Activated T-helper 17 cell treated with anti-CD3 and anti-CD28 coated beads, Interleukin-2, amount 50 U/mL, for 72 hours (primary cell): ENCODE measurements around the gene DGKG. TPM values are rescaled to one million over a fixed set of nuclear protein-coding genes. Genes with fewer than 3 reads are reported as not detected.

Experiments
- ATAC-seq: fragments of 150-1000 bp; cut with Tn5 transposase; replicated peaks from 2 replicates; pipeline ENCODE4 v1.10.0; 2021; ENCODE audit warnings: mild to moderate bottlenecking, moderate library complexity
- H3K27ac Mint-ChIP-seq: one replicate; pipeline ENCODE4 v1.8.0; 2022; ENCODE audit warnings: mixed read lengths
- H3K27me3 Mint-ChIP-seq: one replicate; pipeline ENCODE4 v1.8.0; 2022; ENCODE audit warnings: mixed read lengths
- H3K36me3 Mint-ChIP-seq: one replicate; pipeline ENCODE4 v1.8.0; 2022; ENCODE audit warnings: low read depth, mild to moderate bottlenecking, mixed read lengths
- H3K4me1 Mint-ChIP-seq: one replicate; pipeline ENCODE4 v1.8.0; 2022; ENCODE audit warnings: mixed read lengths
- H3K4me3 Mint-ChIP-seq: one replicate; pipeline ENCODE4 v1.8.0; 2022; ENCODE audit warnings: mild to moderate bottlenecking, mixed read lengths
- H3K9me3 Mint-ChIP-seq: one replicate; pipeline ENCODE4 v1.8.0; 2022; ENCODE audit warnings: mixed read lengths
- total RNA-seq, 2 donors: library from RNA; stranded (reverse); gene quantifications; one replicate each; pipeline ENCODE4 v1.2.3, GENCODE V29; 2022

DGKG gene
- total RNA-seq, 2 donors from 2014 or later, result 0.37 to 1.1 TPM

DNA sequence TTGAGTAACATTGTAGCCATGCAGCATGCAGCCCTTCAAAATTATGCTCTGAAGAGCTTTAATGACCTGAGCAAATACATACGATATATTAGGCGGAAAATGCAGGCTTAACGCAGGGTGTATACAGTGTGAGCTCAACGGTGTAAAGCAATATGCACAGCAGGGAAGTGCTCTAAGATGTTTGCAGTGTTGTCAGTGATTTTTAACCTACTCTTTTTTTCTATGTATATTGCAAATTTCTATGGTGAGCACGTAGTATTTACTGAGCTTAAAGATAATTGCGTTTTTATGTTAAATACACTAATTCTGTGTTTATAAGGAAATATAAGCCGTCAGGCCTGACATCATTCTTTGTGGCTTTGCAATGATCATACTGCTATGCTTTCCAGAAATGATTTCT is 42.1 kb downstream of the DGKG start:
- no peaks in the 10 kb centered on the region for H3K9me3 Mint-ChIP-seq
- peaks cover 6% of the 10 kb centered on the region for H3K27me3 Mint-ChIP-seq
- no peak for ATAC-seq

DNA sequence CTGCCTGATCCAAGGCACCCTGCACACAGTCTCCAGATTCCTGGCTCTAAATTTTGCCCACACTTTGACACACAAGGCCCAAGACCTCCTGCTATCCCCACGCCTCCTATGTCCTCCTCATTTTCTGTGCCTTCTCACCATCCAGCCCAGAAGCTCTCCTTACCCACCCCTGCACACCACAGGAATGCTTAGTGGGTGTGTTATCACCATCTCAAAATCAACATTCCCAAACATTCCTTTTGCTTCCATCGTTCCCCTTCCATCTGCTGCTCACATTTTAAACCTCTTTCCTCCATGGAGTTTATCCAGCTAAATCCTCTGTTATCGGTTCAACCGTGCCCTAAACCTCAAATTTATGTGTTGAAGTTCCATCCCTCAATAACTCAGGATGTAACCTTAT is 43.9 kb downstream of the DGKG start:
- H3K9me3 Mint-ChIP-seq, result no peaks in the 10 kb centered on the region
- H3K4me1 Mint-ChIP-seq, result no peaks in the 10 kb centered on the region
- no peak for ATAC-seq

More for the DNA sequence above, 42.1 kb downstream of the DGKG start:
- Mint-ChIP-seq H3K4me1 (no peaks in the 10 kb centered on the region), H3K4me3 (no peak overlapping the region), H3K36me3 (no peaks in the 10 kb centered on the region), H3K27ac (no peak overlapping the region)

DNA sequence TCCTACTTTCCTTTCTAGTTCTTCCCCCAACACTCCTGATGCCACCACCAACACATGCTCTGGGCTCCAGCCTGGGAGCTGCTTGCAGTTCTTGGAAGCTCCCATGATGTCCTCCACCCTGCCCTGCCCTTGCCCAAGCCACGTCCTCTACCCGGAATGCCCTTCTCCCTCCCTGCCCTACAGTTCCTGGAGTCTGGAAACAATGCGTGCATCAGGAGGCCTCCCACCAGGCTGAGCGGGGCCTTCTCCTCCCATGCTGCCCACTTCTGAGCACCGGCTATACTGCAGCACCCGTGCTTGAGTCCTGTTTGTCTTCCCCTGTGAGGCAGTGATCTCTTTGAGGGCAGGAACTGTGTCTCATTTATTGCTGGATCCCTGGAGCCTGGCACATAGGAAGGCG is 44.6 kb downstream of the DGKG start:
- no peaks in the 10 kb centered on the region for H3K4me1 Mint-ChIP-seq
- no peak overlapping the region for H3K27ac Mint-ChIP-seq
- no peak for ATAC-seq
- H3K27me3 Mint-ChIP-seq, result peaks cover 3% of the 10 kb centered on the region
- H3K9me3 Mint-ChIP-seq, result no peaks in the 10 kb centered on the region
- no peak overlapping the region for H3K4me3 Mint-ChIP-seq
- no peaks in the 10 kb centered on the region for H3K36me3 Mint-ChIP-seq

More for the DNA sequence above, 43.9 kb downstream of the DGKG start:
- Mint-ChIP-seq H3K27me3 (peaks cover 6% of the 10 kb centered on the region), H3K36me3 (no peaks in the 10 kb centered on the region), H3K27ac (no peak overlapping the region), H3K4me3 (no peak overlapping the region)

DNA sequence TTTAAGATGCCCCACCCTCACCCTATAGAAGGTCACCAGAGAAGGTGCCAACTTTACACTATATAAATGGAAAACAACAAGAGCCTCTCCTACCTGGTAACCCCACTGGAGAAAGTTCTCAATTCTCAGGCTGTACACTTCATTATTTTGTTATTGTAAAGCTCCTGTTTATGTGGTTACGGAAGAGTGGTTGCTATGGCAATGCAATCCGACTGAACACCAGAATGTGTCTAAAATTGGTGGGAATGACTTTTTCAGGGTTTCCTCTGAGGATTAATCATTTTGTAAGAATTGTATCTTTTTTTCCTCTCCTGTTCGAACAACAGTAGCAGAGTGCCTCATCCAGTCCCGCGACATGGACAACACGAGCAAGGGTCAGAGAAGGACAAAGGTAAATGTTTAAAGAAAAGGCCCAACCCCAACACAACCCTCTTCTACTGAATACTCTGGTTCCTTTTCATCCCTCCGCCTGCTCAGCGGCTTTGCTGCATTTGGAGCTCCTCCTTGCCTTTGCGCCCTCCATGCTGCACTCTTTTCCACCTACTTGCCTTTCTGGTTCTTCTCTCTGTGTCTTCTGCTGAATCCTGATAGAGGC is 45.3 kb downstream of the DGKG start:
- H3K27me3 Mint-ChIP-seq, result peaks cover 3% of the 10 kb centered on the region
- no peak for ATAC-seq
- no peaks in the 10 kb centered on the region for H3K4me1 Mint-ChIP-seq
- no peak overlapping the region for H3K27ac Mint-ChIP-seq
- H3K4me3 Mint-ChIP-seq, result no peak overlapping the region
- no peaks in the 10 kb centered on the region for H3K36me3 Mint-ChIP-seq
- H3K9me3 Mint-ChIP-seq, result no peaks in the 10 kb centered on the region

DNA sequence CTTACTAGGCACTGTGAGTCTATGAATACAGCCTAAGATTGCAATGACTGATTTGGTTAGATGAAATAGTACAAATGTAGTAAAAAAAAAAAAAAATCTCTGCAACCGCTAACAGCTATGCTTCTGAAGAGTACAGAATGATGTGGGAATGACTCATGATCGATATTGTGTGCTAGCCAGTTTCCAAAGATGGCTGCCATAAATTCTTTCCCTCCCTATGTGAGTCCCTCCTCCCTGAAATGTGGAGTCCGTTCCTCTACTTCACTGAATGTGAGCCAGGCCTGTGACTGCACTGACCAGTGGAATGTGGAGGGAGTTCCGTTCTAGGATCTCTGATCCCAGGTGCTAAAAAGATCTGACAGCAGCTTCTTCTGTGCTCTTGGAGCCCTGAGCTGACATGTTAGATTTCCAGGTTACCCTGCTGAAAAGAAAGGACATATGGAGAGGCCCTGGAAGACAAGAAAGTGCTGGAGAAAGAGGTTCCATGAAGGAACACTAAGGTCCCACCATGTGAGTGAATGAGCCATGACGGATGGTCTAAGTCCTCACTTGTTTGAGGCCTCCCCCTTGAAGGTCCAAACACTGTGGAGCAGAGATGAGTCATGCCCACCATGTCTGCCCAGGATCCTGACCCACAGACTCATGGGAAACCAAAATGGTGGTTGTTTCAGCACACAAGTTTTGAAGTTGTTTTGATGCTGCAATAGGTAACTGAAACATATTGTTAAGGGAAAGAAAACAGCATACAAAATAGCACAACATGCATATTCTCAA is 46.3 kb downstream of the DGKG start:
- H3K9me3 Mint-ChIP-seq, result no peaks in the 10 kb centered on the region
- H3K27me3 Mint-ChIP-seq, result peaks cover 3% of the 10 kb centered on the region
- no peak for ATAC-seq
- no peaks in the 10 kb centered on the region for H3K36me3 Mint-ChIP-seq
- no peak overlapping the region for H3K4me3 Mint-ChIP-seq
- no peak overlapping the region for H3K27ac Mint-ChIP-seq
- H3K4me1 Mint-ChIP-seq, result no peaks in the 10 kb centered on the region

DNA sequence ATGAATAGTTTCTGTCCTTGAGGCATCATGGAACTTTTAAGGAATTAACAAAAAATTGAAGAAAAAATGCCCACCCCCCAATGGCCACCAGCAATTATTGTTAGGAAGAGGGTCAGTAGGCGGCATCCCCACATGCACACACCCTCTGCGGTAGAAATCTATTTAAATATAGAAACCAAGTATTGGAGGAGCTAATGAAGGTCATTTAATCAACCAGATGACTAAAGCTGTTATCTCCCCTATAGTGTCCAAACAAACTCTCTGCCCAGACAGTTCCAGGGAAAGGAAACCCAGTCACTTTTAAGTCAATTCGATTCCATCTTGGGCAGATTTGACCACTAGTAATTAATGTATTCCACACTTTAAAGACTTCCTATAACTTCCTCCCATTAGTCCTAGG is 47.1 kb downstream of the DGKG start:
- Mint-ChIP-seq H3K4me3 (no peak overlapping the region), H3K9me3 (no peaks in the 10 kb centered on the region), H3K27me3 (peaks cover 3% of the 10 kb centered on the region), H3K36me3 (no peaks in the 10 kb centered on the region), H3K27ac (no peak overlapping the region), H3K4me1 (no peaks in the 10 kb centered on the region)
- ATAC-seq, result no peak

DNA sequence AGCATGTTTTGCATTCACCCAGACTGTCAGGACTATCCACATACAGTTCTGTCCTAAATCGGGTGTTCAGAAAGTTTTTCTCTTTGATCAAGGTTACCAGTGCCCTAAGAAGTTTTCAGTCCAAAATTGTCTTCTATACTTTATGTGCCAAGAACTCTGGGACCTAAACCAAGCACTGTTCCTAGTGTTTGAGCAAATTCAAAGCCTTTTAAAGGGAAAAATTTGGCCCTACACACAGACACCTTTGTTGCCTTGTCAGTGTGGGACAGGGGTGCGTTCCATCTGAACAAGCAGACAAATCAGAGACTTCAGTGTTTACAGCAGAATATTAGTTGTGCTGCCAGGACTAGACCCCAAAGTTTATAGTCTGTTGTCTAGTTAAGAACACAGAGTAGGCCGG is 50.6 kb downstream of the DGKG start:
- Mint-ChIP-seq H3K27ac (no peak overlapping the region), H3K4me3 (no peak overlapping the region), H3K9me3 (peaks cover 3% of the 10 kb centered on the region), H3K27me3 (peaks cover 9% of the 10 kb centered on the region), H3K36me3 (no peaks in the 10 kb centered on the region), H3K4me1 (no peaks in the 10 kb centered on the region)
- no peak for ATAC-seq

DNA sequence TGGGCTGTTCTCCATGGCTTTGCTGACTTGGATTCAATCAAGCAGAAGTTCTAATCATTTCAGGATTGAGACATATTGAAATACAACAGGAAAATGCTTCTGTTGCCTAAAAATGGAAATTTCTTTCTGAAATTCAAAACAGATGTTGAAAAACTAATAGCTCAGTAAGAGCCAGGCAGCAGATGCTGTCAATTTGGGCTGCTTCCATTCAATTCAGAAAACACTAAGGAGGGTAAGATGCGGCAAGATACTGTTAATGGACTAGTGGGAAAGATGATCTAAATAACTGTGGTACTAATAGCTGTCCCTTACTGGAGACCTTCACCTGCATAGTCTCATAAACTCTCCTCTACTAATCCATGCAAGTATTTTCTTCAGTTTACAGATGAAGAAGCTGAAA is 53.5 kb downstream of the DGKG start:
- H3K36me3 Mint-ChIP-seq, result no peaks in the 10 kb centered on the region
- H3K27ac Mint-ChIP-seq, result no peak overlapping the region
- H3K9me3 Mint-ChIP-seq, result peaks cover 3% of the 10 kb centered on the region
- H3K27me3 Mint-ChIP-seq, result peaks cover 9% of the 10 kb centered on the region
- no peak overlapping the region for H3K4me3 Mint-ChIP-seq
- H3K4me1 Mint-ChIP-seq, result no peaks in the 10 kb centered on the region
- no peak for ATAC-seq

DNA sequence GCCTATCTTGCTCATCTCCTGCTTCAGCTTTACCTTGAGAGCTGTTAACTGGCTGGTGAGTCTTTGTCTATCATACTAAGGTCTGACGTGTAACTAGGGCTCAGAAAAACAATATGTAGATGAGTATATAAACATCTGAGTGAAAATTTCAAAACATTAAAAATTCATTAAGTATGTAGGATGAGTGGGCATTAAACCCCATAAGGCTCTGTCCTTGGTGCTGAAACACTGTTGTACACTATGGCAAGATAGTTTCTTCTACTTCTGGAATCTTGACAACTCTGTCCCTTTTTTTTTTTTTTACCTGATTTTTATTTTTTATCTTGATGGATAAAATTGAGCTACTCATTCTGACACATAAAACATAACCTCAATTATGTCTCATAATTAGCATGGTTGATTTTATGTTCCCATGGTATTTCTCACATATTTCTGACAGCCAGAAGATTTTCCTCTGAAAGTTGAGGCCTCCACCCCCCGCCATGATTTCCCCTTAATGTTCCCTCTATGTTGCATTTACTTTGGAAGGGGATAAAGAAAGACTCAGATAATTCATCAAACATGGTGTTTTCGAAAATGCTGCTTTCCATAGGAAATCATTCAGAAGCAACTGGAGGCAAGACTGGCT is 54.3 kb downstream of the DGKG start:
- Mint-ChIP-seq H3K36me3 (no peaks in the 10 kb centered on the region), H3K27ac (no peak overlapping the region), H3K27me3 (peaks cover 9% of the 10 kb centered on the region), H3K4me1 (no peaks in the 10 kb centered on the region), H3K4me3 (no peak overlapping the region), H3K9me3 (peaks cover 3% of the 10 kb centered on the region)
- no peak for ATAC-seq

DNA sequence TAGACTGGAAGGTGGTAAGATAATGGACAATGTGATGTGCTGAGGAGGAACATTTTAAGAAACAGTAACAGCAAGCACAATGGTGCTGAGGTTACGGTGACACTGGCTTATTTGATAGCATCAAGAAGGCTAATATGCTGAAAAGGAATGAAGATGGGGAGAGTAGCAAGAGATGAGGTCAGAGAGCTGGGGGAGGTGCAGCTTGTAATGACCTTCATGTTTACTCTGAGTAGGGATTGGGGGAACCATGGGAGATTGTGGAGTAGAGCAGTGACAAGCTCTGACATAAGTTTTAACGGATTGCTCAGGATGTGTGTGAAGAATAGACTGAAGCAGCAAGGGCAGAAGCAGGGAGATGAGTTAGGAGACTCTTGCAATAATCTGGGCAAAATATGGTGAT is 56.7 kb downstream of the DGKG start:
- Mint-ChIP-seq H3K36me3 (no peaks in the 10 kb centered on the region), H3K9me3 (peaks cover 3% of the 10 kb centered on the region), H3K27ac (no peak overlapping the region), H3K4me1 (no peaks in the 10 kb centered on the region), H3K27me3 (peaks cover 9% of the 10 kb centered on the region), H3K4me3 (no peak overlapping the region)
- ATAC-seq, result no peak

DNA sequence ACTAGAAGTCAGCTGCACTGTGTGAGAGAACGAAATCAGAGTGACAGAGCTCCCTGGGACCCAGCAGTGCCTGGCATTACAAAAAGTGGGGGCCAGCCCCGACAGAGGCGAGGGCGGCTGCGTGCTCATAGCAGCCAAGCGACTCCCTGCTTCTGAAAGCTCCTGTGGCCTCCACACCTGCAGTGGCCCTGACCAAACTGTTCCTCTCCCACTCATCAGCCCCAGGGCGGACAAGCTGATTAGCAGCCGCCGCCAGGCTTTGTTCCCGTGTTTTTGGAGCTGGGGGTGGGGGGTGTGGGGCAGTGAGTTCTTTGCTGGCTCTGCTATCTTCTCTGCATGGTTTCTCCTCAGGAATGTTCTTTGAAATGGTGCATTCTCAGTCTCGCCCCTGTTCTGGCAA is 58.1 kb downstream of the DGKG start:
- no peak overlapping the region for H3K4me3 Mint-ChIP-seq
- no peaks in the 10 kb centered on the region for H3K4me1 Mint-ChIP-seq
- peaks cover 2% of the 10 kb centered on the region for H3K9me3 Mint-ChIP-seq
- H3K27me3 Mint-ChIP-seq, result peaks cover 6% of the 10 kb centered on the region
- ATAC-seq, result no peak
- no peak overlapping the region for H3K27ac Mint-ChIP-seq
- H3K36me3 Mint-ChIP-seq, result no peaks in the 10 kb centered on the region

DNA sequence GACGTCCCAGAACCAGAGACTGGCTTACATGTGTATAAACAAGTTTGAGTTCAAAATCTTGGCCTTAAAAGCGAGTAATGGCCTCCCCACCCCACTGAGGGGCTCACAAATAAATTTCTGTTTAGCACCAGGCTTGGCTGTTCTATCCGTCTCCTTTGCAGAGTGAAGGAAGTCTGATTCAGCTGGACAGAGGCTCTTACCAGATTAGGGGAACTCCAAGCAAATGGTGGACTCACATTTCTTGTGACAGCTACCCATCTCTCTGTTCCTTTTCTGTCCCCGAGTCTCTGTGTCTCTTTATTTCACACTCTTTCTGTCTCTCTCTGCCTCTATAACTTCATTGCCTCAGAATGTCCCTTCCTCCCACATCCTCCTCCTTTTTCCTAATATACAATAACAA is 62.7 kb downstream of the DGKG start:
- Mint-ChIP-seq H3K4me3 (no peak overlapping the region), H3K9me3 (no peaks in the 10 kb centered on the region), H3K4me1 (no peaks in the 10 kb centered on the region), H3K27me3 (no peaks in the 10 kb centered on the region), H3K27ac (no peak overlapping the region), H3K36me3 (no peaks in the 10 kb centered on the region)
- ATAC-seq, result no peak

DNA sequence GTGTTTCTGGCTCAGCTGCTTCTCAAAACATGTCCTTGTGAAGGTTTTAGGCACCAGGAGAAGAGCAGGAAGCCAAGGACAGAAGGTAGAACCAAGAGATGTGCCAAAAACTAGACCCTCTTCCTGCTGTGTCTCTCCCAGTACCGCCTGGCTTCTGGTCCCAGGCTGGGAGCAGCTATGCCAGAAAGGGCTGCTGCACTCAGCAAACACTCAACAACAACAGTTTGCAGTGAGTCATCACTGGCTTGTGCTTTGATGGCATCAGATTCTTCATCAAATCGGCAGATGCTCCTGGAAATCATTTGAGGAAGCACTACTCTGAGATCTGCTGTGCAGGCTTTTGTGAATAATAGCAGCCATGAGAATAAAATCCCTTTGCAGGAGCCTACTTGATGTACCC is 63.2 kb downstream of the DGKG start:
- Mint-ChIP-seq H3K4me3 (no peak overlapping the region), H3K27me3 (no peaks in the 10 kb centered on the region), H3K27ac (no peak overlapping the region), H3K36me3 (no peaks in the 10 kb centered on the region), H3K9me3 (no peaks in the 10 kb centered on the region), H3K4me1 (no peaks in the 10 kb centered on the region)
- ATAC-seq, result no peak

DNA sequence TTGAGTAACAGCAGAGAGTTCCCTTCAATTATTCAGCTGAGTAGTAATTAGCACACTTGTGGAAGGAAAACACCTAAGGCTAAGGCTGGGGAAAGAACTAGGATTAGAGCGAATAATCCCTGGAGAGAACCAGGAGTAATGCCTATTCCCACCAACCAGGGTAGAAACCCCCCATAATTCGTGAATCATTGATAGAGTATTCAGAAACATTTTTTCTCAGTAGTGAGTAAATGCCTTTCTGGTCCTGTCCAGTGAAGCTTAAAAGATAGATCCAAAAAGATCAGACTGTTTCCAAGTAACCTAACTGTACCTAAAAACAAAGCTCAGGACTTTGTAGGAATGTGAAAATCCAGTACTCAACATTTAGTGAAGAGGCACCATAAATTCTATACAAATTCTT is 71.2 kb downstream of the DGKG start:
- no peak overlapping the region for H3K4me3 Mint-ChIP-seq
- peaks cover 7% of the 10 kb centered on the region for H3K27me3 Mint-ChIP-seq

DNA sequence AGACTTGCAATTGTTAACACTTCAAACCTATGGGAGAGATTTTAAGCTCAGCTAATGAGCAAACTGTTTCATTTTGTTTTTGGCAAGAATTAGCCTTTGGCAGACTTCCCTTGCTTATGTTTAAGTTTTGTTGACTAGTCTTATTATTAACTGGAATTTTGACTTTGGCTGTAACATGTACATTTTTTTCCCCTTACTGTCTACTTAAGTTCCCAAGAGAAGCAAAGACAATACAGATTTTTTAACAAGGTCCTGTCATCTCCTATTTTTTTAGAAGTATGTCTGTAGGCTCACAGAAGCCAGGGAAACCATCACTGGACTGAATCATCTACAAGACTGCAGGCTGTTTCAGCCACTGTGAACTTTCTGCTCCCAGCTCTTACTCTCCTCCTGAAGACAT is 74.3 kb downstream of the DGKG start:
- no peak for ATAC-seq
- H3K27ac Mint-ChIP-seq, result no peak overlapping the region
- H3K4me3 Mint-ChIP-seq, result no peak overlapping the region
- H3K4me1 Mint-ChIP-seq, result no peaks in the 10 kb centered on the region
- peaks cover 7% of the 10 kb centered on the region for H3K27me3 Mint-ChIP-seq
- H3K36me3 Mint-ChIP-seq, result no peaks in the 10 kb centered on the region
- H3K9me3 Mint-ChIP-seq, result no peaks in the 10 kb centered on the region

More for the DNA sequence above, 71.2 kb downstream of the DGKG start:
- no peak for ATAC-seq
- H3K9me3 Mint-ChIP-seq, result no peaks in the 10 kb centered on the region
- H3K36me3 Mint-ChIP-seq, result no peaks in the 10 kb centered on the region
- no peaks in the 10 kb centered on the region for H3K4me1 Mint-ChIP-seq
- H3K27ac Mint-ChIP-seq, result no peak overlapping the region
